ENCODE measurements around the gene RNF115.
"Not testable (repeated sequence)": the region's sequence is repeated elsewhere in the genome, so short reads cannot be mapped to it uniquely, and the experiment has no call there.

Gene RNF115

DNA sequence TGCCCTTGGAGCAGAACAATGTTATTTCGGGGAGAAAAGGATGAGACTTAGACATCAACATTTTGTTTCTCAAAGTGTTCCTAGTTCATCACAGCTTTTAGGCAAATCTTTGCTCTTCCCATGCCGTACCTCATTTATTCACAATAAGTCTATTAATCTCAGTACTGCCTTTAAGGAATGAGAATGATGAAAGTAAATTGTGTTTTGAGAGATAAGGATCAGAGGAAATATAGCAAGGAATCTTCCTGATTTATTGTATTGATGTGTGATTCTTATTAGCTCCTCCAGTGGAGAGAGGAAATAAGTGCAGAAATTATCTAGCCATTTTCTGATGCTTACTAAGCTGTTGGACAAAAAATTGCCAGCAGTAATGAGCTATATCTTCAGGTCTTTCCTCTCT, 2.1 kb upstream of the RNF115 start:
- no peak for DNase-seq

DNA sequence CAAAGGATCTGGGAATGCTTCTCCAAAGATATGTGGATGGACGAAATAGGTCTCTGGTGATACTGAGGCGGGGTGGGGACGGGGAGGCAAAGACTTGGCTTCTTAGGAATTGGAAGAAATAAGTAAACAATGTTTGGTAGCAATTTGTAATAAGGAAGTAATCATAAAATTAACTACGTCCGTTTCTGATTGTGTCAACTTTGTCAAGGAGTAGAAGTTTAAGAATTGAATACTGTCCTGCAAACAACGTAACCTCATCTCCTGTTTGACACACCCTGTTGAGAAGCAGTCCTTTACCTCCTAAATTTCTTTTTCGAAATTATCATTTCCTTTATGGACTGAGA, 576 bp upstream of the RNF115 start:
- no peak for DNase-seq

DNA sequence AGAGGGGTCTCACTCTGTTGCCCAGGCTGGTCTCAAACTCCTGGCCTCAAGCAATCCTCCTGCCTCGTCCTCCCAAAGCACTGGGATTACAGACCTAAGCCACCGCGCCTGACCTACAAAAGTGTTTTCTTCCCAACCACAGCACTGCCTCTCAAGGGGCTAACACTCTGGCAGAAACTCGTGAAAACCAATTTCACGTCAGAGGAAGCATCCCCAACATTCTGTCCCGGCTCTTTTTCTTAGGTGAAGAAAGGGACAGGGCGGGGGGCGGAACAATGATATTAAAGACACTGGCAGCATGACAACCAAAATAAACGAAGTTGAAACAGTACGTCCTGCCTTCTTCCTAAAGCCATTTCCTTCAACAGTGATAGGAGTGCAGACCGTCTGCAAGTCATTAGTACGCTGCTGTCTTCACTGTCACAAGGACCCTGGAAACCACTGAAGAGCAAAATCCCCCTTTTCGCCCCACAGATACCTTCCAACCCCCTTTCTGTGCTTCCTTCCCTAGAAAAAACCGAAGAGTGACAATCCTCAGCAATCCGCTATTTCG, 1.0 kb downstream of the RNF115 start:
- not testable (repeated sequence) for DNase-seq

DNA sequence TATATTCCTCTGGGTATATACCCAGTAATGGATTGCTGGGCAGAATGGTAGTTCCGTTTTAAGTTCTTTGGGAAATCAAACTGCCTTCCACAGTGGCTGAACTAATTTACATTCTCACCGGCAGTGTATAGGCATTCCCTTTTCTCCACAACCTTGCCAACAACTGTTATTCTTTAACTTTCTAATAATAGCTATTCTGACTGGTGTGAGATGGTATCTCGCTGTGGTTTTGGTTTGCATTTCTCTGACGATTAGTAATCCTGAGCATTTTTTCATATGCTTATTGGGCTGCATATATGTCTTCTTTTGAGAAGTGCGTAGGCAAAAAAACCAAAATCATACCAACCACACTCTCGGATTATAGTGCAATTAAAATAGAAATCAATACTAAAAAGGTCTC, 5.8 kb downstream of the RNF115 start:
- peak; percentile 11 for DNase-seq

DNA sequence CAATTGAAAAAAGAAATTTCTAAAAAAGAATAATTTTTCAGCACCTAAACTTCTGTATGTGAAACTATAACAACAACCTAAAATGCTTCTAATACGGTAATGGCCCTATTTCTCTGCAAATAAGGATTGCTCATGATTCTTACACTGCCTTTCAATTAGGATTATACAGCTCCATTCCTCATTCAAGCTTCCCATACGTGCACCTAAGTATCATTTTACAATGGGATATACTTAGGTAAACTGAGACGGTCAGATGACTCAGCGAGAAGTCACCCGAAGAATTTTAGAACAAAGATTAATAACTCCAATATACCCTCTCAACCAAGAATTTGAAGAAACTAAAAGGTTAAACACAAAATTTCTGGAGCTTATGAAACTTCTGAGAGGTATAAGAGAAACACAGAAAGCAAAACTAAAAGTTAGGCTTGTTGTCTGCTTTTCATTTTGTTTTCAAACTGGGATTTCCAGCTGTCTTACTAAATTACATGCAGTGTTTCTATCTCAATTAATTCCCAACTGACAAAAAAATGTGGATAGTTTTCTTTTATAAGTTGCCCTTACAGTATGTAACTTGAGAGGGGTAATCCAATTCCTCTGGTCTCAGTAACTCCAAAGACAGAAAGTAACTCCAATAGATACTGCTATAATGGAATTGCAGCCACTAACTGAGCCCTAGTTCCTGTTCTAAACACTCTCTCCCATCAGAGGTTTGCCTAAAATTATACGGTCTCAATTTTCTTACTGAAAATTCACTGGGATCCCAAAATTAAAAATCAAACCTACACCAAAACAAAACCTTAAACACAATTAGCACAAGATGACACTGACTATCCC, 10.7 kb downstream of the RNF115 start:
- DNase-seq = not testable (repeated sequence)

DNA sequence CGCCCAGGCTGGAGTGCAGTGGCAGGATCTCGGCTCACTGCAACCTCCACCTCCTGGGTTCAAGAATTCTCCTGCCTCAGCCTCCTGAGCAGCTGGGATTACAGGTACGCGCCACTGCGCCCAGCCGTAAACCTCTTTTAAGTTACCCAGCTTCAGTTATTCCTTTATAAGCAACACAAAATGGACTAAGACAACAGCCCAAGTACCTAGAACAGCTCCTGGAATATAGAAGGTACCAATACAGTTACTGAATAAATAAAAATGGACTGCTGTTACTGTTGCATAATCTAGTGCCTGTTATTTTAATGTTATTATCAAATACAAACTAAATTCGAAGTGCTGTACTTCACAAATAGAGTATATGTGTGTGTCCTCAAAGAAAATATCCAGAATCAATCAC, 17.1 kb downstream of the RNF115 start:
- no peak for DNase-seq

DNA sequence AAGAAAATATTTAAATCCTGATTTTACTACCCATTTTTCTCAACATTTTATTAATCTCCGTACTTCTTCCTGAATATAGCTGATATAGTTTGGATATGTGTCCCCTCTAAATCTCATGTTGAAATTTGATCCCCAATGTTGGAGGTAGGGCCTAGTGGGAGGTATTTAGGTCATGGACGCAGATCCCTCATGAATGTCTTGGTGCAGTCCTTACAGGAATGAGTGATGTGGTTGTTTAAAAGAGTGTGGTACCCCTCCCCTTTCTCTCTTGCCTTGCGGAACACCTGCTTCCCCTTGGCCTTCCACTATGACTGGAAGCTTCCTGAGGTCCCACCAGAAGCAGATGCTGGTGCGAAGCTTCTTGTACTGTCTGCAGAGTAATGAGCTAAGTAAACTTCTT, 17.5 kb downstream of the RNF115 start:
- DNase-seq = no peak

DNA sequence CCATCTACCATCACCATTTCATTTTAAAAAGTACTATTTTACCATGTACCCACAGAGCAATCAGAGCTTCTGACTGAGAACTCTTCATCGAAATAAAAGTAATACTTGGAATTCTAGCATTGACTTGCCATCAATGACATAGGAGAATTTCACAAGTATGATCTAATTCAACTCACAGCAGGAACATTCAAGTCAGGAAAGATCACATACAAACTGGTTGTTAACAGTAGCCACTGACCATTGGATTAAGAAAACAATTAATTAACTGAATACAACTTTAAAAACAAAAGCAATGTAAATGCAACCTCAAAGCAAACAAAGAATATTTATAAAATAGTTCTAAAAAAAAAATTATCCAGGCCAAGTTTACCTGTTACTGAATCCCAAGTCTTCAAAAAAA, 18.8 kb downstream of the RNF115 start:
- no peak for DNase-seq

DNA sequence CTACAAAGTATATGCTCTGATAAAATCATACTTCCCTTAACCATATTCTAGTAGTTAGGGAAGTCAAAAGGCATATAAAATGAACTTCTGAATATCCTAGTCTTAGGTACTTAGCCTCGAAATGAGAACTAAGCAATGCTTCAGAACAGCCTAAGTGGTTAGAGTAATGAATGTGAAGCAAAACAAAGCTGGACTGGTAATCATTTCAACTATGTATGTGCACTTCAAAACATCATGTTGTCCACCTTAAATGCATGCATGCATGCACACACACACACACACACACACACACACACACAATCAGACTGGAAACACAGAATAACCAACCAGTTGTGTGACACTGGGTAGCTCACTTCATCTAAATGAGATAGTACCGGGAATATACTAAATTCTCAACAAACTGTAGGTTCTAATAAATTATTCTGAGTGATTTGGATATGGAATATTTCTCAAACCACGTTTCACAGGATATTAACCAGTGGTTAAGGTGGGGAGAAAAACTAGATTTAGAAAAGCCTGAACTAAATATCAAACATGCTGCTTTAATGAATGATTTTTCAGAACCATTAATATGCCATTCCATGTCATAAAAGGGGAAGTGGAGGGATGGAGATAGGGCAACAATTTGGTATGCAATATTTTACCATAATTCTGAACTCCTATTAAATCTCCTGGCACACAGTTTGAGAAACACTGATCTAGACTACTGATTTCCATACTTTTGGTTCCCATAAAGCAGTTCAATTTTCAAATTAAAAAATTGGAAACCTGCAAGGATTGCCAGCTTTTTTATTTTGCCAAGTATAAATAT, 19.5 kb downstream of the RNF115 start:
- DNase-seq = no peak

DNA sequence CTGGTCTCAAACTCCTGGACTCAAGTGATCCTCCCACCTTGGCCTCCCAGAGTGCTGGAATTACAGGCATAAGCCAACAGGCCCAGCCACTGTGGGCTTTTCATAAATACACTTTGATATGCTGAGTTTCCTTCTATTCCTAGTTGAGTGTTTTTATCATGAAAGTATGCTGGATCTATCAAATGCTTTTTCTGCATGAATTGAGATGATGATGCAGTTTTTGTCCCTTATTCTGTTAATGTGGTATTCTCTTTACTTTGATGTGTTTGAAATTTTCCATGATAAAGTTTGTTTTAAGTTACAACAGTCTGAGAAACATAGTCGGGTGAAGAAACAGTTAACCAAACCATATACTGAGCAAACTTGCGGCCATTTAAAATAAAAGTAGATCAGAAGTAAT, 24.1 kb downstream of the RNF115 start:
- DNase-seq = no peak

DNA sequence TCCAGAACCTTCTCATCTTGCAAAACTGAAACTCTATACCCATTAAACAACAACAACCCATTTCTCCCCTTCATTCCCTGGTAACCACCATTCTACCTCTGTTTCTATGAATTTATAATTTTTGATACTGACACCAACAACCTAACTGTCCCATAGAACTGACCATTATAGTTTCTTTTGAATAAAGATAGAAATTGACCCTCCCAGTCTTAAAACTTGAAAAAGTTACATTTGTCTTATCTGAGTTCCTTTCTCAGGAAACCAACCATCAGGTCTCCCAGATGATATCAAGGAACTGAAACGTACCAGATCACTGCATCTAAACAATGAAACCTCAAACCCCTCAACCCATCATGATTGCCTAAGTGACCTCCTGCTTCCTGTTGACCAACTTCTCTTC, 27.1 kb downstream of the RNF115 start:
- no peak for DNase-seq

DNA sequence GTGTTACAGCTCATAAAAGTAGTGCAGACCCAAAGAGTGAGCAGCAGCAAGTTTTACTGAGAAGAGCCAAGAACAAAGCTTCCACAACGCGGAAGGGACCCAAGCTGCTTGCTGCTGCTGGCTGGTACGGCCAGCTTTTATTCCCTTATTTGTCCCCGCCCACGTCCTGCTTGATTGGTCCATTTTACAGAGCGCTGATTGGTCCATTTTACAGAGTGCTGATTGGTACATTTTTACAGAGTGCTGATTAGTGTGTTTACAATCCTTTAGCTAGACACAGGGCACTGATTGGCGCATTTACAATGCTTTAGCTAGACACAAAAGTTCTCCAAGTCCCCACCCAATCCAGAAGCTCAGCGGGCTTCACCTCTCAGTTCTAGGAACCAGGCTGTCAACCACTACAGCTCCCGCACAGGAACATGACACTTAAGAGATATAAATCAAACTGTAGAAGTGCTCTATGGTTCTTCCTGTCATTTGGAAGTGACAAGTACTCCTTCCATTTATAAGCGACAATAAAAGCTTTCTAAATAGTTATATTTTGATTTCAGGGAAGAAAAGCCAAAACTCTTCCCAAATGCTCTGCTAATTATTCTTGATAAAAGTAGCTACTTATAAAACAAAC, 28.5 kb downstream of the RNF115 start:
- DNase-seq = no peak

DNA sequence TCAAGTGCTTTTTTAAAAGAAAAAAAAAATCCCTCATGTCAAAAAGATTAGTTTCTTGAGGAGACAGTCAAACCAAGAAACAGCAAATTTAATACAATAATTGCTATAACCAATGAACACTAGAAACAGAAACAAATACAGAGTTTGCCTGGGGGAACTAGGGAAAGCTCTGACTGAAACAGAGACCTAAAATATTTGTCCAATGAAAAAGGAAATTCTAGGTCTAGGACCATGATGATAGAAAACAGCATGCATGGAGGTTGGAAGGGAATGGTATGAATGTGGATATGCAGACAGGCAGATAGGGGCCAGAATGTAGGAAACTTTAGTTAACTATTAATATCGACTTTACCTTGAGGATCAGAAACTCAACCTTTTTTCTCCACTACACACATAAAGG, 31.4 kb downstream of the RNF115 start:
- no peak for DNase-seq

DNA sequence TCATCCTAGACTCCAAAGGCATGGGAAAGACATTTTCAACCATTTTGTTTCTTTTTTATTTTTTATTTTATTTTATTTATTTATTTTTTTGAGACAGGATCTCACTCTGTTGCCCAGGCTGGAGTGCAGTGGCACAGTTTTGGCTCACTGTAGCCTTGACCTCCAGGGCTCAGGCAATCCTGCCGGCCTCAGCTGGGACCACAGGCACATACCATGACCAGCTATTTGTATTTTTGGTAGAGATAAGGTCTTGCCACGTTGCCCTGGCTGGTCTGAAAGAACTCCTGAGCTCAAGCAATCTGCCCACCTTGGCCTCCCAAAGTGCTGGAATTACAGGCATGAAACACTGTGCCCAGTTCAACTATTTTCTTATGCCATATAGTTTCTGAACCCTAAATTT, 32.0 kb downstream of the RNF115 start:
- not testable (repeated sequence) for DNase-seq

DNA sequence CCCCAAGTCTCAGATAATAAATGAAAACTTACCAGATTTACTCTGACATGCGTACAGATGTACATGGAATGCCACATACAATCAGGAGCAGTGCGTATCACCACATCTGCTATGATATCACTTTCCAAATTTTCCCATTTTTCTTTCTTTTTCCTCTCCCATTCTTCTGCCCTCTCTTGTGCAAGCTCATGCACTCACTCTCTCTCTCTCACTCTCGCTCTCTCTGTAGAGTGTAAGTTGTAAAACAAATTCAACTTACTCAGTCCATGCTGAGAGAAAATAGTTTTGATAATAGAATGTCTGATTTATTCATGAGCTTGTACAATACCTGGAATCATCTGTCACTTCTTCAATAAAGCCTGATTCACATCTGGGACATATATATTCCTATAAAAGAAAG, 35.3 kb downstream of the RNF115 start:
- no peak for DNase-seq

DNA sequence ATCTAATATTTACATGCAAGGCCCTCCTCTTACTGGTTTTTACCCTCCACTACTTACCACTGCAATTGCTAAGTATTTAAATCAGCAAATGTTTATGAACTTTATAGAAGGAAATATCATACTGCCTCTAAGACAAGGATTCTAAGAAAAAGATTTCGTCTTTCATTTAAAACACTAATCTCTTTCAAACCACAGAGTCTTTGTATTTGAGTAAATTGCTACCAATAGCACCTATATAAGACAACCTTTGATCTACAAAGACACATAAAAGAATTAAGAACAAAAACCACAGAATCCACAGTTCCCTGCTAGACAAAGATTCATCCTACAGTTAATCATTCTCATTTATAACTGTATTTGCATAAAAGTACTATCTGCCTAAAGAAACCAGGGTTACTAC, 37.6 kb downstream of the RNF115 start:
- DNase-seq = peak; percentile 21

DNA sequence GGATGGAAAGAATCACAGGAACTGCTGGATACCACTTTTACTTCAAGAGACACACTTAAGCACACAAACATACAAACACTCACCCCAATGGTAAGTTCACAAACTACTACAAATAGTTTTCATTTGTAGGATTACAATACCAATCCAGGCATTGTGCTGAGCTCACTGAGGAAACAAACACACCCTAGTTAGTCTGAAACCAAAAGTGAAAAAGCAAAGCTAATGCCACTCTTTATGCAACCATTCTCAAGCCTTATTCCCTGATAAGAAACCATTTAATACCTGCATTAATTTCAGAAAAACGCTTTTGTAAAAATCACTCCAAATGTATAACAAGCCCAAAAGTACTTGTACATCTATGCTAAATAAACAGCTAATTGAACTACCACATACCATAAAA, 38.3 kb downstream of the RNF115 start:
- peak; percentile 16 for DNase-seq

DNA sequence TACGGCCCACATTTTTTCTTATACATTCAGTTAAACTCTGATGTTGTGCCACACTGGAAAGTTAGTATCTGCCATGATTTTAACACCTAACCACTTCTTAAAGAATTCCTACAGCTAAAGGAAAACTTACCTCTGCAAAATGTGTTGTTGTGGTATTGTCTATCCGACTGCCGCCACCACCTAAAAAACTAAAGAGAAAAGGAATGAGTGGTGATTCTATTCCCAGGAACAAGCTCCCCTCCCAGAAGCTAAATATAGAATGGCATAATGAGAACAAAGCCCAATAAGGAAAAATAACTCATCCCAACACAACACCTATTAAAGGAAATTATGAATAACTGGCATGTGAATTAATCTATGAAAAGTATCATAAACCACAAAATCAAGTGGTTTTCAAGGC, 39.5 kb downstream of the RNF115 start:
- no peak for DNase-seq

DNA sequence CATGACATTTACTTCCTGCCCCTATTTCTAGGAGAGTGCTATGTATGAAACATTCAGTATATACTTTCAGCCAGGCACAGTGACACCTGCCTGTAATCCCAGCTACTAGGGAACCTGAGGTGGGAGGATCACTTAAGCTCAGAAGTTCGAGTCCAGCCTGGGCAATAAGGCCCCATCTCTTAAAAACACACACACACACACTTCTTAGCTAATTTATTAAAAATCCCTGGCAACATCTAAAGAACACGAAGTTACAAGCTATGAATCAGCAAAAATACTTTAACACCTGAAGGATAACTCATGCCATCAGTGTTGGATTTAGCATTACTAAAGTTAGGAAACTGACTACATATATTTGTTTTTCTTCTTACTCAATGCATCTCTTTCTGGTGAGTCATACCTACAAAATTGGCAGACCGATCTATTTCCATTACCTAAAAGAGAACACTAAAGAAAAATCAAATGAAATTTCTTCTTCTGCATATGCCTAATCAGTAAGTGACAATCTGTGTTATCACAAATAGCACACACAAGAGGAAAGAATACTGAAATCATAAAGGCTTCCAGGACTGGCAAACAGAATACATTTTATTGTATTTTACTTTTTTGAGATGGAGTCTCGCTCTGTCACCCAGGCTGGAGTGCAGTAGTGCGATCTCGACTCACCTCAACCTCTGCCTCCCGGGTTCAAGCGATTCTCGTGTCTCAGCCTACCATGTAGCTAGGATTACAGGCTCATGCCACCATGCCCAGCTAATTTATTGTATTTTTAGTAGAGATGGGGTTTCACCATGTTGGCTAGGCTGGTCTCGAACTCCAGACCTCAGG, 41.4 kb downstream of the RNF115 start:
- peak; percentile 38 for DNase-seq

DNA sequence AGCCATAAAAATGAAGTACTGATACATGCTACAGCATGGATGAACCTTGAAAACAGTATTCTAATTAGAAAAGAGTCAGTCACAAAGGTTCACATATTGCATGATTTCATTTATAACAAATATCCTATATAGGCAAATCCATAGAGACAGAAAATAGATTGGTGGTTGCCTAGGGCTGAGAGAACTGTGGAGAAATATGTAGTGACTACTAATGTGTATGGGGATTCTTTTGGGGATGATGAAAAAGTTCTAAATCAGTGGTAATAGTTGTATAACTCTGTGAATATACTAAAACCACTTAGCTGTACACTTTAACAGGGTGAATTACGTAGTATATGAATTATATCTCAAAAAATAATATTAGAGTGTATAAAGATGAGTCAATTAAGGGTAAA, 45.8 kb downstream of the RNF115 start:
- no peak for DNase-seq

DNA sequence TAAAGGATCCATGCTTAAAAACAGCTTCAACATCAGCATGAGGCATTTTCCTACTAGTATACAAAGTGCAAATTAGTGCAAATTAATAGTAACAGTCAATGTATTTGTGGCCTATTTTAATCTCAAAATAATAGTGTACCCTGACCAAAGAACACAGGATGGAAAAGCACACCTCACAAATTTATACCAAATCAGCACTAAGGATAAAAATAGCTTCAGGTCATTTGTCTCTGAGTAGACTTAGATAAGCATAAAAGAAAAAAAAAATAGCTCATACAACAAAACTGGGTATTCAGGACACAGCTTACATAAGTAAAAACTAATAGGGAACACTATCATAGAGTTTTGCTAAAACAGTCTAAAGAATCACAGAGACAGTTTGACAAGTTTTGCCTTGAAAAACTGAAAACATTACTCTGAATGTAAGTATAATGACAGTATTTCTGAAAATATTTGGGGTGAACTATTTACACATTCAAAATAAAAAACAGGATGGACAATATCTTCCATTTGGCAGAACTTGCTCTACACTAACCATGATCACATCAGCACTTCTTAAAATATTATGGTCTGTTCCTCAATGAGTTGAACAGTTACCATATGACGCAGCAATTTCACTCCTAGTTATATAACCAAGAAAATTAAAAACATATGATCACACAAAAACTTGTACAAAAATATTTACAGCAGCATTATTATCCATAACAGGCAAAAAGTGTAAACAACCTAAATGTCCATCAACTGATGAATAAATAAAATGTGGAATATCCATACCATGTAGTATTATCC, 46.3 kb downstream of the RNF115 start:
- DNase-seq = no peak

DNA sequence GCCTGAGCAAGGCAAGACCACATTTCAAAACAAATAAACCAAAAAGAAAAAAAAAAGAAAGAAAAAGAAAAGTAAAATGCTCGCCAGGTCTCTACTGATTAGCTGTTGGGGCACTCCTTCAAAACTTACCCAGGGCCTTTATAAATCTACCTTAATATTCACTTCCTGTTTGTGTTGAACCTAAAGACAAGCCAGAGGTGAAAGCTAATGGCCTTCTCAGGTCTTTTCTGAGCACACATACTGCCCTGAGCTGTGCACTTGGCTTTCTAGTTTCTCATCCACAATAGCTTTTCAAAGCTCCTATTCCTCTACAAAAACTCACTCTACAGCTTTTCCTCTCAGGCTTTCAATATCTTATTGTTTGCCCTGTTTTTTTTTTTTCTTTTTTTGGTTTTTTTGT, 50.5 kb downstream of the RNF115 start:
- DNase-seq = no peak
